ENCODE results near the gene RNASEH1.

Gene RNASEH1

GRCh38 chr2:3532941-3533340 is 25.2 kb downstream of the RNASEH1 start:
- no peak for DNase-seq (ENCODE audit: low read depth)
- no peak for TF ChIP-seq CTCF (conservative IDR thresholded peaks at IDR 0.05; ENCODE audit: control insufficient read depth, insufficient read depth, low read depth, low read length)

GRCh38 chr2:3529316-3530025 is 28.7 kb downstream of the RNASEH1 start:
- no peak for DNase-seq (ENCODE audit: low read depth)
- no peak overlapping the region for H3K4me3 ChIP-seq (ENCODE audit: control insufficient read depth, low read depth, low read length)
- no peak for TF ChIP-seq CTCF (conservative IDR thresholded peaks at IDR 0.05; ENCODE audit: control insufficient read depth, insufficient read depth, low read depth, low read length)

More at GRCh38 chr2:3532941-3533340, 25.2 kb downstream of the RNASEH1 start:
- H3K4me3 ChIP-seq (ENCODE audit: control insufficient read depth, low read depth, low read length), result no peak overlapping the region

- DNase-seq (ENCODE audit: low read depth), result no peak
- no peak overlapping the region for H3K4me3 ChIP-seq (ENCODE audit: control insufficient read depth, low read depth, low read length)
- TF ChIP-seq CTCF (conservative IDR thresholded peaks at IDR 0.05; ENCODE audit: control insufficient read depth, insufficient read depth, low read depth, low read length), result no peak
Measured at GRCh38 chr2:3527886-3528785, 30.0 kb downstream of the RNASEH1 start.

DNA sequence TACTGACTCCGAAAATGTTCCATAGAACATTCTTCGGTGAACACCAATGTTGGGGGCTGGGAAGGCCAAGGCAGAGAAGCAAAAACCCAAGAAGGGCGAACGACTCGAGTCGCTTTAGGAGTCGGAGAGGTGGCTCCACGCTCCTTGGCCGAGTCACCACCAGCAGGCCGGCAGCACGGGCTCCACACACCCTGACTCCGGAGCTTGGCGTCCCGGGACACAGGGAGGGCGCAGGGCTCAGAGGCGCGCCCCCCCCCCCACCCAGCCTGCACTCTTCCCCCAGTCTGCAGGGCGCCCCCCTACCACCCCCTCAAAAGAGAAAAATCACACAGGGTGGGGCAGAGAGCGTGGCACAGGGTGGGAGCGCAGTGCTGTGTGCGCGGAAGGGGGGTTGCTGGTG is 31.3 kb downstream of the RNASEH1 start:
- TF ChIP-seq CTCF (conservative IDR thresholded peaks at IDR 0.05; ENCODE audit: control insufficient read depth, insufficient read depth, low read depth, low read length), result no peak
- DNase-seq (ENCODE audit: low read depth), result no peak
- H3K4me3 ChIP-seq (ENCODE audit: control insufficient read depth, low read depth, low read length), result no peak overlapping the region

DNA sequence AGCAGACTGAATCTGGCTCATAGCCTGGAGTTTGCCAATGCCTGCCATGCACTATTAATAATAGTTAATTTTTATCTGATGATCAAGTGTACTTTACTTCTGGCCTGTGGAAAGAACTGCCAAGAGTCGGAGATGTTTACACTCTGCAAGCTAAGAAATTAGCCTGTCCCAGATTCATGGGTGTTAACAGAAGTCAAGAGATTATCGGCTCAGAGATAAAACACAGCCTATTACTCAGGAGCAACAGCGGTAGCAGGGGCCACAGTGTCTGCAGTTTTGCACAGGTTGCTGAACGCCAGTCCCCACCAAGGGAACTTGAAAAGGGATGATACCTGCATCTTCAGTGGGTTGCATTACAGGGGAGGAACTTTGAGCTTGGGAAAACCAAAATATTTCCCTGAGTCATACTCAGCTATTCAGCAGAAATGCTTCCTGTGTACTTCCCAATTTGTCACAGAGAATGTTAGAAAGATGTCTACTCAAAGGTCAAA is 34.5 kb downstream of the RNASEH1 start:
- peak; percentile 39 for DNase-seq (ENCODE audit: low read depth)
- no peak overlapping the region for H3K4me3 ChIP-seq (ENCODE audit: control insufficient read depth, low read depth, low read length)
- TF ChIP-seq CTCF (conservative IDR thresholded peaks at IDR 0.05; ENCODE audit: control insufficient read depth, insufficient read depth, low read depth, low read length), result no peak

DNA sequence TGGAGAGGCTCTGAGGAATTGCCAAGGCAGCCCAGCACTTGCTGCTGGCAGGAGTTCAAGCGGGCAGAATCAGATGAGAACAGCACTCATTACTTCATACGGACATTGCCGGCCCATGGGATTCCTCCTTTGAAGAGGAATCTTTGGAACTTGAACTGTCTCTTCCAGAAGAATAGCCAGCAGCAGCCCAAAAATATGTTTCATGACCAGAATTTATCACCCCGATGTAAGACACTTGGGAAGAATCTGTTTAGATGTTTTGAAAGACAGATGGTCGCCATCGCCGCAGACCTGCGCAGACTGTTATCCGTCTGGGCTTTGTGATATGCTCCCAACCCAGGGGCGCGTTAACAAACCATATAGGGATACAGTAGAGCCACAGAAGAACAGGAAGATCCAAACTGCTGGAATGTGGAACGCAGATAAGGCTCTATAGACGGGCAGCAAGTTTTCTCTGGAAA is 35.1 kb downstream of the RNASEH1 start:
- no peak overlapping the region for H3K4me3 ChIP-seq (ENCODE audit: control insufficient read depth, low read depth, low read length)

More for the DNA sequence above, 35.1 kb downstream of the RNASEH1 start:
- DNase-seq (ENCODE audit: low read depth), result peak; percentile 55
- TF ChIP-seq CTCF (conservative IDR thresholded peaks at IDR 0.05; ENCODE audit: control insufficient read depth, insufficient read depth, low read depth, low read length), result no peak

Data from fibroblast of mammary gland (primary cell).